ENCODE data around the gene NBPF1.
"Not testable (repeated sequence)": the region's sequence is repeated elsewhere in the genome, so short reads cannot be mapped to it uniquely, and the experiment has no call there.

Gene NBPF1

DNA sequence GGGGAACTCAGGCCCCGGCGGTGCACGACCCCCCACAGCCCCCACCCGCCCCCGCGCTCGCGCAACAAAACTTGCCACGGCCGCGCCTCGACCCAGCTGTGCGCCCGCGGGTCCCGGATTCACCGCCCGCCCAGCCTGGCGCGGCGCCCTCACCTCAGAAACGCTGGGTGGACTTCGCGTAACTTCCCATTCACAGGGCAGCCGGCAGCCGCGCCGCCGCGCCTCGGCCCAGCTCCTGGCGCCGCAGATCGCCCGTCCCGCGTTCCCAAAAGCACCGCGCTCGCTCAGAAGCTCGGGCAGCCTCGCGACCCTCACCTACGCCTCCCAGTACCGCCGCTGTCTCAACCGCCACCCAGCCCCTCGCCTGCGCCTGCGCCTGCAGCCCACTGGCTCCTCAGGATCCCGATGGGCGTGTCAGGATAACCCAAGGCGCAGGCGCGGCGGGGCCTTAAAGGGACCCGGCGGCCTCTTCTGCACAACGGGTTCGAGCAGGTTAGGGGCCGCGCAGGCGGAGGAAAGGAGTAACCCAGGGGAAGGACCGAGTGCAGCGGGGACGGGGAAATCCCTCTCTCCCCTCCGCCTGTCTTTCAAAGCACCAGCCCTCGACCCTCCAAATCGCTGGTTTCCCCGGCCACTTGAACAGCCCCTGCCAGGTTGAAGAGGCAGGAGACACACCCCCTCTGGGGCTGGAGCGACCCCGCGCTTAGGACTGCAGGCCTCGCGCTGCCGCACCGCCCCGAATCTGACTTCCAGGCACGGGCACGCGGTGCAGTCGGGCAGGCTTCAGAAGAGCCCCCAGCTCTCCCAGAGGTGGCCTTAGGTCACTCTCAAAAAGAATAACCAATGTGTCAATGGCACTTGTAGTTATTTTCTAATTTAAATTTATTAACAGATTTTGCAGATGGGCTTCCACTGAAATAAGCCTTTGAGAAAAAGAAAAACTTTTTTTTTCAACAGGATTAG lies at the start of gene NBPF1:
NBPF1 (minus strand) TSS at position 380 of the 963 bp plus-strand sequence.
- peak; percentile 99 to 100 for DNase-seq (ENCODE audit: low read depth in 2 of 2)

DNA sequence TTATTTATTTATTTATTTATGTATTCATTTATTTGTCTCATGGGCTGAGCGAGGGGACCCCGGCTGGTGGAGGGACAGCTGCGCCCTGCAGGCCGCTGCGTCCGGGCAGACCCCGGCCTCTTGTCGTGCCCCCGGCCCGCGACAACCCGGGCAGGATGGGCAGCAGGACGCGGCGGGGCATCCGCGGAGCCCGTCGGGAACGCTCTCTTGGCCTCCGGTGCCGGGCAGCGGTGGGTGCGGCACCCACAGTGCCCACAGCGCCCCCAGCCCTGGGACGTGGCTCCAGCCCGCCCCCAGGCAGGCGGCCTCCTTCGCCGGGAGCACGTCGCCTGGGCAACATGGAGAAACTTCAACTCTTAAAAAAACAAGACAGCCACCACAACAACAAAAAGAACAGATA lies 44.9 kb upstream of the NBPF1 start:
- DNase-seq (ENCODE audit: low read depth in 2 of 2): not testable (repeated sequence)

DNA sequence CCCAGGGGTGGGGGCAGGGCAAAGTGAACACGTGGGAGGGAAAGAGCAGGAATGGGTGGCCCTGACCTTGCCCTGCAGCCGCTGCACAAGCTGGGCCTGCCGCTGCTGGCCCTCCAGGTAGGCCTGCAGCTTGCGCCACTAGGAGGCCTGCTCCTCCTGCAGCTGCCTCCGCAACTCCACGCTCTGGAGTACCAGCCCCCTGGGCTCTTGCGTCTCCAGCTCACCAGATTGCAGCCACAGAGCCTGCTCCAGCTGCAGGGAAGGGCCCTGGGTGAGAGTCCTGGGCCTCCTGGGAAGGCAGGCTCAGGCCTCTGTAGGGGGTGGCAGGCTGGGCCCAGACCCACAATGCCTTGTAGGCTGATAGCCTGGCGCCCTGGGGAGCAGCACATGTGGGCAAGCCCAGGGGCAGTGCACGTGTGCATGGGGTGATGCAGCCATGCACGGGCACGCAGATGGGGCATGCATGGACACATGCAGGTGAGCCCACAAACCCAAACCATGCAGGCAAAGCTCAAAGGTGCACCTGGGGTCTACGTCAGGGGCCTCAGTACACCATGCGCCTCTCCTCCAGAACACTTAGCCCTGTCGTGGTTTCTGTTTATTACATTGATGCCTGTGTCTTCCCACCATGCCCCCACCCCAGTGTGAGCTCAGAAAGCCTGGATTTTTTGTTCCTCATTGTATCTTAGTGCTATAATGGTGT lies 43.8 kb upstream of the NBPF1 start:
- not testable (repeated sequence) for DNase-seq (ENCODE audit: low read depth in 2 of 2)

DNA sequence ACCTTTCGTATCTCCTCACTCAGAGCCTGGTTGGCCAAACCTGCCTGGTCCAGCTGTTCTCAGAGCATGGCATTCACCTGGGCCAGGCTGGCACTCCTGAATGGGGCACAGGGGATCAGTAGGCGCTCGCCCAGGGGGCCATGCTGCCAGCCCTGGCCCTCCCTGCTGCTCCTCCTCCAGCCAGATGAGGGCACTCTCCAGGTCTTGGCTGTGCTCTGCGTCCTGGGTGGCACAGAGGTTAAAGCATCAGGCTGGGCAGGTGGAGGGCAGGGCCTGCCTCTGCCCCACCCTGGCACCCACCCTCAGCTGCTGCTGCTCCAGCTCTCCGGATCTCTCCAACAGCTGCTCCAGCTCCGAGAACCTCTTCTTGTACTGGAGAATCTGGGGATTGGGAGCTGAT lies 43.2 kb upstream of the NBPF1 start:
- not testable (repeated sequence) for DNase-seq (ENCODE audit: low read depth in 2 of 2)

DNA sequence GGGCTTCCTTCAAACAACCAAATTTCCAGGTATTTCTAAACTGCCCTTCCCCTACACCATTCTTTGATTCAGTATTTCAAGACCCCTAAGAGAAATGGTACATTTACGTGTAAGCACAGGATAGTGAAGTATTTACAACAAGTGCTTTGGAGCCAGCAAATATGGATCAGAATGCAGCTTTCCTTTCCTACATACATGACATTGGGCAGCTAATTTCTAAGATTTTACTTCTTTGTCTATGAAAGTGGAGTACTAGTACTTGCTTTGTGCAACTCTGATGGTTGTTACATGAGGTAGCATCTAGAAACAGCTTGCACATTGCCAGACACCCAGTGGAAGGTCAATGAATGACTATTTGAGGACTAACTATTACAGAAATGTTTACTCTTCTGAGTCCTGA lies 38.2 kb upstream of the NBPF1 start:
- not testable (repeated sequence) for DNase-seq (ENCODE audit: low read depth in 2 of 2)

DNA sequence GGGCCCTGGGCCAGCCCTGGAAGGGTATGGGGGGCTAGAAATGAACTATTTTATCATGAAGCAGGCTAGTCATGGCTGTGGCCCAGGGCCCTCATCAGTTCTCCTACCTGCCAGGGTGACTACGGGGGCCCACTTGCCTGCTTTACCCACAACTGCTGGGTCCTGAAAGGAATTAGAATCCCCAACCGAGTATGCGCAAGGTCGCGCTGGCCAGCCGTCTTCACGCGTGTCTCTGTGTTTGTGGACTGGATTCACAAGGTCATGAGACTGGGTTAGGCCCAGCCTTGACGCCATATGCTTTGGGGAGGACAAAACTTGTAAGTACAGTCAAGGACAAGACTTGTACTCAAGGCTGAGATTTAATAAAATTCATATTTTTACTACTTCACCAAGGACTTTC lies 36.6 kb upstream of the NBPF1 start:
- not testable (repeated sequence) for DNase-seq (ENCODE audit: low read depth in 2 of 2)

DNA sequence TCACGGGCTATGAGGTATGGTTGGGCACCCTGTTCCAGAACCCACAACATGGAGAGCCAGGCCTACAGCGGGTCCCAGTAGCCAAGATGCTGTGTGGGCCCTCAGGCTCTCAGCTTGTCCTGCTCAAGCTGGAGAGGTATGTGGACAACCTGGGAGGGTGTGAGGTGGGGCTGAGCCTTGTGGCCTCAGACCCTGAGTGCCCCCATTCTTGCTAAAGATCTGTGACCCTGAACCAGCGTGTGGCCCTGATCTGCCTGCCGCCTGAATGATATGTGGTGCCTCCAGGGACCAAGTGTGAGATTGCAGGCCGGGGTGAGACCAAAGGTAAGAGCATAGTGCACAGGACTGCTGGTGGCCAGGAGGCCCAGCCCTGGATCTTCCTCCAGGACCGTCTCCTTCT lies 36.0 kb upstream of the NBPF1 start:
- DNase-seq (ENCODE audit: low read depth in 2 of 2): not testable (repeated sequence)

DNA sequence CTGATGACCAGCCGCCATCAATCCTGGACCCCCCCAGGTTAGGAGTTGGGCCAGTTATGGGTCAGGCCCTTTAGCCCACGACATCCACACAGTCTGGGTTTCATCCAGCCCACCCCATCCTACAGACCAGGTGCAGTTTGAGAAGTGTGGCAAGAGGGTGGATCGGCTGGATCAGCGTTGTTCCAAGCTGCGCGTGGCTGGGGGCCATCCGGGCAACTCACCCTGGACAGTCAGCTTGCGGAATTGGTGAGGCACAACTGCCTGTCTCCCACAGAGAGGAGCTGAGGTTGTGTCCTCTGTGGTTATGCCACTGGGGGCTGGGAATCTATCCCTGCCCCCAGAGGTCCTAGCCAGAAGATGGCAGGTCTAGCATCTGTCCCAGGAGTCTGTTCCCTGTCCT lies 35.4 kb upstream of the NBPF1 start:
- not testable (repeated sequence) for DNase-seq (ENCODE audit: low read depth in 2 of 2)

DNA sequence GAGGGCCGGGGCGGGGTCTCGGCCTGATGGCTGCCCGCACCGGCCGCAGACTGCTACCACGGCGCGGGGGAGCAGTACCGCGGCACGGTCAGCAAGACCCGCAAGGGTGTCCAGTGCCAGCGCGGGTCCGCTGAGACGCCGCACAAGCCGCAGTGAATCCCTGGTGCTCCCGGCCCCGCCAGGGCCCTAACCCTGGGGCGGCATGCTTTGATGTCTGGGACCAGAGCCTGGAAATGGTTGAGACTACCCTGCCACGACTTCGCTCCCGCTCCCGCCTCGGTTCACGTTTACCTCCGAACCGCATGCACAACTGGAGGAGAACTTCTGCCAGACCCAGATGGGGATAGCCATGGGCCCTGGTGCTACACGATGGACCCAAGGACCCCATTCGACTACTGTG lies 34.9 kb upstream of the NBPF1 start:
- DNase-seq (ENCODE audit: low read depth in 2 of 2): not testable (repeated sequence)

DNA sequence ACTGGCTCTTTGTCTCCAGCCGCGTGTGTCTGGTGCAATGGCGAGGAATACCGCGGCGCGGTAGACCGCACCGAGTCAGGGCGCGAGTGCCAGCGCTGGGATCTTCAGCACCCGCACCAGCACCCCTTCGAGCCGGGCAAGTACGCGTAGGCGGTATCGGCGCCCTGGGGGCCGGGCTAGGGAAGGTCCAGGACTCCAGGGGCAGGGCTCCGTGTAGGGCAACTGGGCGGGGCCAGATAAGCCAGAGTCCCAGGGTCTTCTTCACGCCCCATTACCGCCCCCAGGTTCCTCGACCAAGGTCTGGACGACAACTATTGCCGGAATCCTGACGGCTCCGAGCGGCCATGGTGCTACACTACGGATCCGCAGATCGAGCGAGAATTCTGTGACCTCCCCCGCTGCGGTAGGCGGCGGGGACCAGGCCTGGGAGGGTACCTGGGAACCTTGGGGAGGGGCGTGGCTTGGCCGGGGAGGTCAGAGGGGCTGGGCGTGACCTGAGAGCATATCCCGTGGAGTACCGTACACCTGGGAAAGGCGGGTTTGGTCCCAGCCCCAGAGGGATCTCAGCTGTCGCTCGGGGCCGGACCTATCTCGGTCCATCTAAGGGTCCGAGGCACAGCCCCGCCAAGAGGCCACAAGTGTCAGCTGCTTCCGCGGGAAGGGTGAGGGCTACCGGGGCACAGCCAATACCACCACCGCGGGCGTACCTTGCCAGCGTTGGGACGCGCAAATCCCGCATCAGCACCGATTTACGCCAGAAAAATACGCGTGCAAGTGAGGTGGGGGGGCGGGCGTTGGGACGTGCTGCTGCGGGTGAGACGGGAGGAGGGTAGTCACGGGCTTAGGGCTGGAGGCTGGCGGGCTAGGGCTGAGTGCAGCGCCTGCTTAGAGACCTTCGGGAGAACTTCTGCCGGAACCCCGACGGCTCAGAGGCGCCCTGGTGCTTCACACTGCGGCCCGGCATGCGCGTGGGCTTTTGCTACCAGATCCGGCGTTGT lies 34.1 kb upstream of the NBPF1 start:
- DNase-seq (ENCODE audit: low read depth in 2 of 2): not testable (repeated sequence)

DNA sequence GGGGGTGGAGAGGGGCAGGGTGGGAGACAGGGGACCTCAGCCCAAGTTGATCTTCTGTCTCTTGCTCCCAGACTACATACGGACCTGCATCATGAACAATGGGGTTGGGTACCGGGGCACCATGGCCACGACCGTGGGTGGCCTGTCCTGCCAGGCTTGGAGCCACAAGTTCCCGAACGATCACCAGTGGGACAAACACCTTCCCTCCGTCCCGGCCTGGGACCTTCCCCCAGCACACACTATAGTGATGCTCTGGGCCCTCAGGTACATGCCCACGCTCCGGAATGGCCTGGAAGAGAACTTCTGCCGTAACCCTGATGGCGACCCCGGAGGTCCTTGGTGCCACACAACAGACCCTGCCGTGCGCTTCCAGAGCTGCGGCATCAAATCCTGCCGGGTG lies 33.4 kb upstream of the NBPF1 start:
- DNase-seq (ENCODE audit: low read depth in 2 of 2): not testable (repeated sequence)

DNA sequence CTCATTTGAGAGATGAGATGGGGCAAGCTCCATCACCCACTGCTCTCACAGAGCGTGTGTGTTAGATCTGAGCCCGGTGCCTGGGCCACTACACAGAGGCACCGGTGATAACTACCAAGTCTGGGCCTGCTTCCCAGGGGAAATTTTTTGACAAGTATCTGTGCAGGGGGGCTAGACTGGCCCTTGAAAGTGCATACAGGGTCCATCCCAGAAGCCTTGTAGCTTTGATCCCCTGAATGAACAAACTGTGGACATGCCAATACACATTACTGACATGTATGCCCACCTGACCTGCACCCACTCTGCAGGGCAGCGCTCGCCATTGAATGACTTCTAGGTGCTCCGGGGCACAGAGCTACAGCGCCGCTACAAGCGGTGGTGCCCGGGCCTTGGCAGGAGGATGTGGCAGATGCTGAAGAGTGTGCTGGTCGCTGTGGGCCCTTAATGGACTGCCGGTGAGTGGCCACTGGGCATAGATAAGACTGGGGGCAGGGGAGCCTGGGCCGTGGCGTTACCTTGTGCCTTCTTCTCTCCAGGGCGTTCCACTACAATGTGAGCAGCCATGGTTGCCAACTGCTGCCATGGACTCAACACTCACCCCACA lies 32.8 kb upstream of the NBPF1 start:
- DNase-seq (ENCODE audit: low read depth in 2 of 2): not testable (repeated sequence)

DNA sequence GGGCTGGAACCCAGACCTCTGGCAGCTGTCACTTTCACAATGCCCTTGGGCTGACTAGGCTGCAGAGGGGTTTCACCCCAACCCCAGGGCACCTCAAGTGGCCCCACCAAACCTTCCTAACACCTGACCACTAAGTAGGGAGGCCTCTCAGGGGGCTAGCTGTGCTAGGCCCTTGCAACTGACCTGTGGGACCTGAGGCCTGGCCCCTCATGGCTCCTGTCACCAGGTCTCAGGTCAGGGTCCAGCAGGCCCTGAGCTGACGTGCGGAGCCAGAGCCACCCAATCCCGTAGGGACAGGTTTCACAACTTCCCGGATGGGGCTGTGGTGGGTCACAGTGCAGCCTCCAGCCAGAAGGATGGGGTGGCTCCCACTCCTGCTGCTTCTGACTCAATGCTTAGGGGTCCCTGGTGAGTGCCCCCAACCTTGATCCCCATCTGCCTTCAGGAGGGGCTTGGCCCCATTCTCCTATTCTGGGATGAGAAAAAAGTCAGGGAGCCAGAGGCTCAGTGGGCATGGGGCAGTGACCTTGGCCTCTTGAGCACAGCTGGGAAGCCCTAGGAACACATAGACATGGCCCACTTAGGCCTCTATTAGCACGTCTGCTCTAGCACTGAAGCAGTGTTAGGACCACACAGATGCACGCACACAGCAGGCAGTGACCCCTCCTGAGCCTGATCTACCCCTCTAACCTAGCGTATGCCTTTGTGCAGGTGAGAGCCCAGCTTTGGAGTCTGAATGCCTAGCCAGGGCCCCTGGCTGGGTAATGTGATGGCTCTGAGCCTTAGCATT lies 32.1 kb upstream of the NBPF1 start:
- DNase-seq (ENCODE audit: low read depth in 2 of 2): not testable (repeated sequence)

DNA sequence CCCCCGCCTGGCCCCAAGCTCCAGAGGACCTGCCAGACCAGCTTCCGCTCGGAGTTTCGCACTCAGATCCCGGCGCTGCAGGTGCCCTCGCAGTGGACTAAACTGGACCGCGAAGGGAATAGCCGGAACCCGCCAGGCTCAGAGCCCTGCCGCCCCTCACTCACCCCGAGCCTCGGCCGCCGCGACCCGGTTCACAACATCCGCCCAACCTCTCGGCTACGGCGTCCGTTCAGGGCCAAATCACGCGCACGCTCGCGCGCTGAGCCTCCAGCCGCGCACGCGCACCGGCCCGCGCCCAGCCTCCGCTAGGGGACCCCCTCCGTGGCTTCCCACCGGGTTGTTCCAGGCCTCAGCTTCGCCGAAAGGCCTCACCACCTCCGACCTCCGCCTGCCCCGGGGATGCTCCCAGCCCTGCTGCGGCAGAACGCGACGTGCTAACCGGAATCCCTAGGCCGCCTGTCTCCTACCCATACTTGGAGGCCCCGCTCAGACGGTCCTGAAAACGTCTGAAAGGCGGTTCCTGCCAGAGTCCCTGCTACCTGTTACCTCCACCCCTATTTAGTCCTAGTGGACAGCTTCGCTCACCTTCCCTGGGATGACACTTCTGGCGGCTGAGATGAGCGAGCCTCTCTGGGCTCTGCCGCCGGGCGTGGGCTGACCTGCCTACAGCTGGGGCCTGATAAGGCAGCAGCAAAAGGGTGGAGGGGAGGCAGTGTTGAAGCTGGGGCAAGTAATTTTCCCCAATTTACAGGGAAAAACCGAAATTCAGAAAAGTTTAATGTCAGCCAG lies 31.3 kb upstream of the NBPF1 start:
- peak; percentile 100 for DNase-seq (ENCODE audit: low read depth in 2 of 2)

DNA sequence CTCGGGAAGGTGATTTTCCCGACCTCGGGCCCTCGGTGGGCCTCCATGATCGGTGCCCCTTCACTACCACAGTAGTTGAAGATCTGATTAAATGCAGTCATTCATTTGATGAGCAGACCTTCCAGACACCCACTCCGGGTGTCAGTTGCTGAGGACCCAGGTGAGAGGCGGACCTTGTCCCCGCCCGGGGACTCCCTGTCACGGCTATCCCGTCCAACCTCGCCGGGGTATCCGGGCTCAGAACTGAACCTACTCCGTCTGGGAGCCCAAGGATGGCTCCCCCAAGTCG lies 30.8 kb upstream of the NBPF1 start:
- no peak for DNase-seq (ENCODE audit: low read depth in 2 of 2)

DNA sequence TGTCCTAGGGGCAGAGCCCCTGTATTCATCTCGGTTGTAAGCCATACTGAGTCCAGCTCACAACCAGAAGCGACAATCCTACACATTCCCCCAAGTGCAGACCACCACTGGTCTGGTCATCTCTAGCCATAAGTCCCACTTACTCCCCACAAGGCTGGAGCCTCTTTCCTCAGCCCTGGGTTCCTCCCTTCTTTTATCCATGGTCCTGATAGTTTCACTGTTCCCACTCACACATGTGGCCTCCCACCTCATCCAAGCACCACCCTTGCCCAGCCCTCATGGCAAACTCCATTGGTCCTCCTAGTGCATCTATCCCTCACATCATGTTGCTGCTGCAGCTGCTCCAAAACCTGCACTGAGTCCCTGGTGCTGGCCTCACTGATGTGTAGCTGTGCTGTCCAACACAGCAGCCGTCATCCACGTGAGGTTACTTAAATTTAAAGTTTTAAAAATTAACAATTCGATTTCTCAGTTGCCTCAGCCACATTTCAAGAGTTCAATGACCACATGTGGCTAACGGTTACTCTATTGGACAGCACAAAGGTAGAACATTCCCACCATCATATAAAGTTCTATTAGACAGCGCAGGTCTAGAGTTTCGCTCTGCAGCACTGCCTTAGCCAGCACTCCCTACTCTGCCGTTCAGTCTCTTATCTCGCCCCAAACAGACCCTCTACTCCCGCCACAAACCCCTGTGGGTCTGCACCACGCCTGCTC lies 30.3 kb upstream of the NBPF1 start:
- DNase-seq (ENCODE audit: low read depth in 2 of 2): not testable (repeated sequence)

DNA sequence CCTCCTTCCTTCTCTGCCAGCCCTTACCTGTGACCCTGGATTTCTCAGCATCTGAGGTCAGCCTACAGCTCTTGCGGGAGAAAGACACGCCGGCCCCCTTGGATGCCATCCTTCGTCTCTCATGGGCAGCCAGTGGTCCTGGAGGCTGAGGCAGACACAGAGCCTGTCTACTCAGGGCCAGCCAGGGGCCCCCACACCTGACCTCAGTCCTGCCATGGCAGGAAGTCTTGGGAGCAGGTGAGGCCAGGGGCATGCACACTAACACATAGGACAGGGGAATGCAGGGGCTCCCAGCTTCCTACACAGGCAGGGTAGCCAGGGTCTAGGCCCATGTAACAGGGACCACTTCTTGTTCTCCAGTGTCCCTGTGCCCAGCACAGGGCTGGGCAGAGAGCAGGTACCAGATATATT lies 29.6 kb upstream of the NBPF1 start:
- not testable (repeated sequence) for DNase-seq (ENCODE audit: low read depth in 2 of 2)

DNA sequence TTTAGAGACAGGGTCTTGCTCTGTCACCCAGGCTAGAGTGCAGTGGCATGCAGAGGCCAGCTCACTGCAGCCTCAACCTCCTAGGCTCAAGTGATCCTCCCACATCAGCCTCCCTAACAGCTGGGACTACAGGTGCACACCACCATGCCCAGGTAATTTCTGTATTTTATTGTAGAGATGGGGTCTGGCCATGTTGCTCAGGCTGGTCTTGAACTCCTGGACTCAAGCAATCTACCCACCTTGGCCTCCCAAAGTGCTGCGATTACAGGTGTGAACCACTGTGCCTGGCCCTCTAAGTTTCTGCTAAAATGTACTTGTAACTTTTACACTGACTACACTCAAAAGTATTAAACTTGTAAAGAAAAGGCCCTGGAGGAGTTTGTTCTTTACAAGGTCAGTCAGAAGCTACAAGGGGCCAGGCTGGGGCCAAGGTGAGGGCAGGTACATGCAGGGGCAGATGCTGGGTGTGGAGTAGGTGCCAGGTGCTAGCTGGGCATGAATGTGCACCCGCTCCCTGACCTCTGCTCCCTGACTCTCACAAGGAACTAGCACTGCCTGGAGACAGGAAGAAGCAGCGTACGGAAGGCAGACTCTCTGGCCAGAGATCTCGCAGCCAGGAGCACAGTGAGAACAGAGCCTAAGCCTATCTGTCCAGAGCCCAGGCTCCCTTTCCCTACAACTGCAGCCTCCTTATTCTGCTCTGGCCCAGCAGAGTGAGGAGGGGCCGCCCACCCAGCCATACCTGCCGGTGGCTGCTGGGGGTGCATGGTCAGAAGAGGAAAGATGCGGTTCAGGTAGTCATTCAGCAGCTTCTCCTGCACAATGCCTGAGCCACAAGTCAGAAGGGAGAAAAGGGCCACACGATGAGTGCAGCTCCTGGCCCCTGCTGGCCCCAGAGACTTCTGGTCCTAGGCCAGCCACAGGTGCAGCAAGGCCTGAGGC lies 28.9 kb upstream of the NBPF1 start:
- DNase-seq (ENCODE audit: low read depth in 2 of 2): not testable (repeated sequence)
